ENCODE results near the gene KISS1. TPM values are rescaled to one million over a fixed set of nuclear protein-coding genes. Genes with fewer than 3 reads are reported as not detected.

KISS1 gene
- polyA plus RNA-seq, 3 donors = 0.28 to 0.81 TPM; not detected in 1

DNA sequence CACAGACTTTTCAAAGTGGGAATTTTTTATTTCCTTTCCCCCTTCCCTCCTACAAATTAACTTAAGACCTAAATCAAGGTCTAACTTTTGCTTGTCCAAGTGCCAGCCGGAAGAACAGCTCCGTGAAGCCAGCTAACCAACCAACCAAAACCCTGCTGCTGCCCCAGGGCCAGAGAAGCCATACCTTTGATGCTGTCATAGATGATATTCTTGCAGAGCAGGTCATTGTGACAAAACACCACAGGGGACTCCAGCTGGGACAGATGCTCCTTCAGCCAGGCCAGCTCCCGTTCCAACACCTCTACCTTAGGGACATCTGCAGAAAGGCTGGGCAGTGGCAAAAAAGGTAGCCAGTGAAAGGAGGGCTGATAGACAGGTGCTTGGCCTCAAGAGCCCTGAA, 55.2 kb downstream of the KISS1 start:
- no peak for DNase-seq

Other genes starting within 250 kb of the KISS1 start
- 10 to 100 TPM; 56.7 to 60.2 (median 58.2) TPM for gene SOX13, start 123.4 kb downstream of the KISS1 start, polyA plus RNA-seq (ENCODE audit: insufficient read length in 3 of 3)
- gene ETNK2, start 44.4 kb downstream of the KISS1 start, polyA plus RNA-seq (ENCODE audit: insufficient read length in 3 of 3) = 10 to 100 TPM; 22.4 to 25.1 (median 24.6) TPM
- gene REN, start 30.2 kb downstream of the KISS1 start, polyA plus RNA-seq (ENCODE audit: insufficient read length in 3 of 3) = 10 to 100 TPM; 58.1 to 97.3 (median 71.9) TPM
- 1 to 10 TPM; 3.0 to 4.1 (median 4.0) TPM for gene GOLT1A, start 17.5 kb upstream of the KISS1 start, polyA plus RNA-seq (ENCODE audit: insufficient read length in 3 of 3)
- gene PLEKHA6, start 163.4 kb upstream of the KISS1 start, polyA plus RNA-seq (ENCODE audit: insufficient read length in 3 of 3) = 10 to 100 TPM; 50.3 to 61.9 (median 55.8) TPM
- gene PPP1R15B, start 215.3 kb upstream of the KISS1 start, polyA plus RNA-seq (ENCODE audit: insufficient read length in 3 of 3) = 10 to 100 TPM; 33.8 to 40.9 (median 38.6) TPM

Data from renal pelvis (tissue), 4 donors.